ENCODE results near the gene CDC37L1. TPM values are rescaled to one million over a fixed set of nuclear protein-coding genes. Genes with fewer than 3 reads are reported as not detected.
A peak's percentile ranks its signal among the peaks of the same experiment; 100 is the strongest.
"Not testable (repeated sequence)": the region's sequence is repeated elsewhere in the genome, so short reads cannot be mapped to it uniquely, and the experiment has no call there.

Gene CDC37L1
- total RNA-seq, 2 donors from 2014 or later = 44.9 to 53.4 TPM

DNA sequence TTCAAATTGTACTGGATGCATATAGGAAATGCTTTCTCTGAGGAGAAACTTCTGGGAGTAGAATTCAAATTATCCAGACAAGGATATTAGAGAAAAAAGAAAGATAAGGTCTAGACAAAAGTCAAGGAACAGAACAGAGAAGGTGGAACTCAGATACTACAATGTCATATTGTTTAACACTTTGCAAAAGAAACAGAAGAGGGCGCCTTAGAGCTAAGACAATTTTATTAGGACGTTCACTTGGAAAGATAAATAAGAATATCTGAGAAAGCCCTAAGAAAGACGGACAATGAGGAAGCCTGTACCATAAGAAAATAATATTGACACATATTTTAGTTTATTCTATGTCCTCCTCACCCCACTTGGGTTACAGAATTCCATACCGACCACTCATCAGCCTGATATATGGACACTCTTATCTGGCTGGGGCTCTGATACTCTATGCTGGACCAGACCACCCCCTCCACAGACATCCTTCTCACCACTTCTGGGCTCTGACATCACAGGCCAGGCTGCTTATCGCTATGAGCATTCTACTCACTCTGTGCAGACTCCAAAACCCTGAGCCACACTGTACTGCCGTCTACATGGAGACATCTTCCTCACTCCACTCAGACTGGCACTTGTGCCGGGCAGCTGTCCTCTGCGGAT lies 70.8 kb downstream of the CDC37L1 start:
- Histone ChIP-seq H3K27ac (no peak overlapping the region), H3K9me3 (no peaks in the 10 kb centered on the region), H3K4me3 (no peak overlapping the region), H3K4me1 (no peaks in the 10 kb centered on the region), H3K36me3 (no peaks in the 10 kb centered on the region), H3K27me3 (no peaks in the 10 kb centered on the region)
- DNase-seq (ENCODE audit: low spot score) = no peak
- TF ChIP-seq, protein P1, sequence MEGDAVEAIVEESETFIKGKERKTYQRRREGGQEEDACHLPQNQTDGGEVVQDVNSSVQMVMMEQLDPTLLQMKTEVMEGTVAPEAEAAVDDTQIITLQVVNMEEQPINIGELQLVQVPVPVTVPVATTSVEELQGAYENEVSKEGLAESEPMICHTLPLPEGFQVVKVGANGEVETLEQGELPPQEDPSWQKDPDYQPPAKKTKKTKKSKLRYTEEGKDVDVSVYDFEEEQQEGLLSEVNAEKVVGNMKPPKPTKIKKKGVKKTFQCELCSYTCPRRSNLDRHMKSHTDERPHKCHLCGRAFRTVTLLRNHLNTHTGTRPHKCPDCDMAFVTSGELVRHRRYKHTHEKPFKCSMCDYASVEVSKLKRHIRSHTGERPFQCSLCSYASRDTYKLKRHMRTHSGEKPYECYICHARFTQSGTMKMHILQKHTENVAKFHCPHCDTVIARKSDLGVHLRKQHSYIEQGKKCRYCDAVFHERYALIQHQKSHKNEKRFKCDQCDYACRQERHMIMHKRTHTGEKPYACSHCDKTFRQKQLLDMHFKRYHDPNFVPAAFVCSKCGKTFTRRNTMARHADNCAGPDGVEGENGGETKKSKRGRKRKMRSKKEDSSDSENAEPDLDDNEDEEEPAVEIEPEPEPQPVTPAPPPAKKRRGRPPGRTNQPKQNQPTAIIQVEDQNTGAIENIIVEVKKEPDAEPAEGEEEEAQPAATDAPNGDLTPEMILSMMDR (IDR thresholded peaks at IDR 0.05) = peak in 1 of 2 donors; percentile 66

DNA sequence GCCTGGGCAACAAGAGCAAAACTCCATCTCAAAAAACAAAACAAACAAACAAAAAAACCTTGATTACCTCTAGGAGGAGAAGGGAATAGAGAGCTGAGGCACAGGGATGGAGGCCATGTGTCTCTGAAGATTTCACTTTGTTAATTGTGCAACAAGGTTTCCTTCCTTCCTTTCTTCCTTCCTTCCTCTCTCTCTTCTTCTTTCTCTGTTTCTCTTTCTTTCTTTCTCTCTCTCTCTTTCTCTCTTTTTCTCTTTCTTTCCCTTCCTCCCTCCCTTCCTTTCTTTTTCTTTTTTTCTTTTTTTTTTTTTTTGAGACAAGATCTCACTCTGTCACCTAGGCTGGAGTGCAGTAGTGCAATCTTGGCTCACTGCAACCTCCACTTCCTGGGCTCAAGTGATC lies 75.2 kb downstream of the CDC37L1 start:
- not testable (repeated sequence) for H3K4me3 ChIP-seq; H3K36me3 ChIP-seq; H3K27me3 ChIP-seq; H3K4me1 ChIP-seq; DNase-seq (ENCODE audit: low spot score); H3K27ac ChIP-seq; H3K9me3 ChIP-seq

DNA sequence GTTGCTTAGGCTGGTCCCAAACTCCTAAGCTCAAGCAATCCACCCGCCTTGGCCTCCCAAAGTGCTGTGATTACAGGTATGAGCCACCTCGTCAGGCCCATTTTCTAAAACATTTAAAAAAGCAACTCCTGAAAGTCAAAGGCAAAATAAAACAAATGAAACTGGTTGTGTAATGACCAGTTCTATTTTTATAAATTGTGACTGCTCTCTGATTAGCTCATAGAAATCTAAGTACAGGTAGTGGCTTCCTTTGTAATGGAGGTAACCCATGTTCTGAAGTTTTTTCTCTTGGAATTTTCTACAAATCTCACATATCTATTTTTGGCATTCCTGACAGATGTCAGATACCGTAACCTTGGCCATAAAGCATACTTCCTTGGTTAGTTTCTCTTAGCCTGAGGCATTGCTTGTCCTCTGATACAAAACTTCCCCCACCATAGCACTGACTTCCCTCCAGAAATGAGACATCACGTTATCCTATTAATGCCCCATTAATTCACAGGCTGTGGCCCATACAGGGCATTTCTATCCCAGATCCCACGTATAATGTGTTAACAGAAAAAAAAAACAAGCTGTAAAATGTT lies 75.7 kb downstream of the CDC37L1 start:
- DNase-seq (ENCODE audit: low spot score) = no peak
- Histone ChIP-seq H3K36me3 (no peaks in the 10 kb centered on the region), H3K9me3 (no peaks in the 10 kb centered on the region), H3K4me1 (no peaks in the 10 kb centered on the region), H3K27ac (no peak overlapping the region), H3K27me3 (no peaks in the 10 kb centered on the region), H3K4me3 (no peak overlapping the region)
- TF ChIP-seq, protein P1 (IDR thresholded peaks at IDR 0.05) = no peak

DNA sequence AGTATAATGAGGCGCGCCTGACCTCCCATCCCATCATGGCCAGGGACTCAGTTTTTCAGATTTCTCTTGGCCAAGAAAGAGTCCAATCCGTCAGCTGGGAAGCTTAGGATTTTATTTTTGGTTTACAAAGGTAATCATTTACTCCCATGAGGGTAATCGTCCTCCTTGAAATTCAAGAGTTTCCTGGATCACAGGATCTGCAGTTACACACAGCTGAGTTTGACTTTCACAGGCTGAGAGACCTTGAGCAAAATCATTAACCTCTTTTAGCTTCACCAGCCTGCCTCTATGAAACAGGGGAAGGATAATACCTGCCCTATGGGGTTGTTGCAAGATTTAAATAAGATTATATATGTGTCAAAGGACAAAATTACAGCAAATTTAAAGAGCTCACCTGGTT lies 77.1 kb downstream of the CDC37L1 start:
- no peak overlapping the region for H3K4me3 ChIP-seq
- no peaks in the 10 kb centered on the region for H3K36me3 ChIP-seq
- no peaks in the 10 kb centered on the region for H3K4me1 ChIP-seq
- H3K27ac ChIP-seq = no peak overlapping the region
- TF ChIP-seq, protein P1 (IDR thresholded peaks at IDR 0.05) = no peak
- no peaks in the 10 kb centered on the region for H3K27me3 ChIP-seq
- no peaks in the 10 kb centered on the region for H3K9me3 ChIP-seq
- DNase-seq (ENCODE audit: low spot score) = no peak

Other genes starting within 250 kb of the CDC37L1 start
- gene SLC1A1, start 189.1 kb upstream of the CDC37L1 start, total RNA-seq = 1 to 10 TPM; 2.6 to 2.9 TPM
- 1 to 10 TPM; 3.9 to 4.1 TPM for gene PLPP6, start 17.3 kb upstream of the CDC37L1 start, total RNA-seq
- 1 to 10 TPM in 1 of 2 donors, under 1 TPM in 1; 0.15 to 1.3 TPM for gene SPATA6L, start 13.1 kb upstream of the CDC37L1 start, total RNA-seq
- gene AK3, start 61.6 kb downstream of the CDC37L1 start, total RNA-seq = 100 to 1,000 TPM; 109 to 201 TPM
- gene RCL1, start 113.4 kb downstream of the CDC37L1 start, total RNA-seq = 1 to 10 TPM; 7.2 to 8.6 TPM

All from right atrium auricular region (tissue), 2 donors.